Measurements from ENCODE around the gene DRAP1. TPM values are rescaled to one million over a fixed set of nuclear protein-coding genes. Genes with fewer than 3 reads are reported as not detected.

DRAP1 gene
- total RNA-seq, 1 experiment from 2014 or later, result 105 TPM

DNA sequence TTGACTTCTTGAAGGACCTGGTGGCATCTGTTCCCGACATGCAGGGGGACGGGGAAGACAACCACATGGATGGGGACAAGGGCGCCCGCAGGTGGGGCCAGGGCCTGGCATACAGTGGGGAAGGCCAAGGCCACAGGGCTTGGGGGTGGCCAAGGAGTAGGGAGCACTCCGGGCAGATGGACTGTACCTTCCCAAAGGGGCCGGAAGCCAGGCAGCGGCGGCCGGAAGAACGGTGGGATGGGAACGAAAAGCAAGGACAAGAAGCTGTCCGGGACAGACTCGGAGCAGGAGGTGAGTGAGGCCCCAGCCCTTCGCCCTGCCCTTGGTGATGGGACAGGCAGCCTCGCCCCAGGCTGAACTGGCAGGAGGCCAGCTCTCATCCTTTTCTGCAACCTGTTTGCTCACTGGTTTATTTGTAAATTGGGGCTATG lies 1.2 kb downstream of the DRAP1 start:
- Histone ChIP-seq H3K23ac (ENCODE audit: insufficient read length, low read depth, low read length) (no peak overlapping the region), H2AK5ac (ENCODE audit: insufficient read length, low read length) (no peak overlapping the region), H2BK12ac (ENCODE audit: insufficient read length, low read depth, low read length) (no peak overlapping the region), H3K79me2 (ENCODE audit: insufficient read depth, low read length) (no peaks in the 10 kb centered on the region), H3T11ph (ENCODE audit: low read length) (no peak overlapping the region), H3K79me1 (ENCODE audit: insufficient read depth, low read depth, low read length, poor library complexity, severe bottlenecking) (no peaks in the 10 kb centered on the region), H3K23me2 (ENCODE audit: insufficient read length, low read depth, low read length, poor library complexity, severe bottlenecking) (peaks cover 11% of the 10 kb centered on the region), H3K4me2 (ENCODE audit: insufficient read depth, insufficient read length, low read length) (peak overlapping the region; percentile 57), H3K4me1 (ENCODE audit: insufficient read depth, low read length) (no peaks in the 10 kb centered on the region), H3K14ac (ENCODE audit: insufficient read depth, low read length) (no peak overlapping the region), H3K27ac (ENCODE audit: insufficient read length, low read depth, low read length) (no peak overlapping the region), H2BK20ac (ENCODE audit: low read depth, low read length, poor library complexity, severe bottlenecking) (no peak overlapping the region), H3K27me3 (ENCODE audit: insufficient read depth, low read length) (no peaks in the 10 kb centered on the region), H3K18ac (ENCODE audit: insufficient read length, low read depth, low read length) (no peak overlapping the region), H4K91ac (ENCODE audit: insufficient read length, low read depth, low read length) (no peak overlapping the region), H2AFZ (ENCODE audit: low read length) (no peak overlapping the region), H2BK15ac (ENCODE audit: low read depth, low read length) (no peak overlapping the region), H2BK120ac (ENCODE audit: low read depth, low read length, poor library complexity, severe bottlenecking) (no peak overlapping the region), H3K4ac (ENCODE audit: low read depth, low read length) (no peak overlapping the region), H3K56ac (ENCODE audit: insufficient read length, low read depth, low read length) (no peak overlapping the region), H3K9ac (ENCODE audit: extremely low read depth, insufficient read length, low read length) (no peak overlapping the region), H4K8ac (replicated peaks; ENCODE audit: insufficient read length, low read depth, low read length) (no peak overlapping the region), H4K20me1 (ENCODE audit: control insufficient read depth, insufficient read depth, insufficient read length) (no peaks in the 10 kb centered on the region), H3K9me3 (ENCODE audit: control insufficient read depth, low read depth, low read length) (no peaks in the 10 kb centered on the region), H4K5ac (ENCODE audit: insufficient read length, low read depth, low read length) (no peak overlapping the region), H2BK5ac (ENCODE audit: insufficient read length, low read length) (no peak overlapping the region)
- Mint-ChIP-seq H3K27me3 (ENCODE audit: low read depth) (peaks cover under 1% of the 10 kb centered on the region; the same call in 1 of the 2 replicates), H3K4me1 (peaks cover 13 to 21% of the 10 kb centered on the region in 2 experiments), H3K27ac (no peak overlapping the region), H3K9me3 (no peaks in the 10 kb centered on the region), H3K36me3 (ENCODE audit: insufficient read depth in 1 of 3, low read depth in 3 of 3) (peaks cover 1 to 25% (median 23%) of the 10 kb centered on the region in 3 experiments; a peak in 6 of 7 replicates), H3K4me3 (peak overlapping the region; percentile 84 to 93)
- no CpG with 5 or more reads among the region's 15 CpGs for WGBS (ENCODE audit: extremely low coverage, insufficient read length, low lambda C conversion rate)
- no peak for TF ChIP-seq CTCF (conservative IDR thresholded peaks at IDR 0.05)
- DNase-seq, result no peak

All from H9 (cell line).